Vagina (tissue), 2 donors: Measurements from ENCODE around the gene PYHIN1.
A peak's percentile ranks its signal among the peaks of the same experiment; 100 is the strongest.

Experiments used
- CTCF ChIP-seq, 3 experiments: fragments of 450-650 bp in 2 of 3; fragments of 200-600 bp in 1 of 3; sonication (generic) in 1 of 3; IDR thresholded peaks; one replicate each; pipeline ENCODE4 v1.5.1; 2017 to 2019; ENCODE audit warnings: antibody characterized with exemption in 3 of 3, mild to moderate bottlenecking in 2 of 3, moderate library complexity in 2 of 3
- POLR2AphosphoS5 ChIP-seq, 2 donors: sonication (generic); formaldehyde crosslinking; IDR thresholded peaks; one replicate each; pipeline ENCODE4 v1.9.0; 2017; ENCODE audit warnings: antibody characterized with exemption in 2 of 2, mild to moderate bottlenecking in 2 of 2, low read depth in 1 of 2; ENCODE audit not compliant: insufficient read depth in 1 of 2

- TF ChIP-seq CTCF (IDR thresholded peaks at IDR 0.05), result no peak
- TF ChIP-seq POLR2AphosphoS5 (IDR thresholded peaks at IDR 0.05; ENCODE audit: insufficient read depth in 1 of 2, low read depth in 1 of 2), result peak; percentile 22 to 74
These were observed 68.1 kb downstream of the PYHIN1 start for GRCh38 chr1:158999316-159000069.
